Stromal cell of bone marrow (primary cell): ENCODE measurements around the gene RBMS3.

Source experiments
- DNase-seq: peaks from one replicate; pipeline ENCODE4 v3.0.0-alpha.2; 2012; ENCODE audit warnings: low read depth

Gene RBMS3

GRCh38 chr3:29679944-29680343 is 399.1 kb downstream of the RBMS3 start:
- DNase-seq, result no peak

DNA sequence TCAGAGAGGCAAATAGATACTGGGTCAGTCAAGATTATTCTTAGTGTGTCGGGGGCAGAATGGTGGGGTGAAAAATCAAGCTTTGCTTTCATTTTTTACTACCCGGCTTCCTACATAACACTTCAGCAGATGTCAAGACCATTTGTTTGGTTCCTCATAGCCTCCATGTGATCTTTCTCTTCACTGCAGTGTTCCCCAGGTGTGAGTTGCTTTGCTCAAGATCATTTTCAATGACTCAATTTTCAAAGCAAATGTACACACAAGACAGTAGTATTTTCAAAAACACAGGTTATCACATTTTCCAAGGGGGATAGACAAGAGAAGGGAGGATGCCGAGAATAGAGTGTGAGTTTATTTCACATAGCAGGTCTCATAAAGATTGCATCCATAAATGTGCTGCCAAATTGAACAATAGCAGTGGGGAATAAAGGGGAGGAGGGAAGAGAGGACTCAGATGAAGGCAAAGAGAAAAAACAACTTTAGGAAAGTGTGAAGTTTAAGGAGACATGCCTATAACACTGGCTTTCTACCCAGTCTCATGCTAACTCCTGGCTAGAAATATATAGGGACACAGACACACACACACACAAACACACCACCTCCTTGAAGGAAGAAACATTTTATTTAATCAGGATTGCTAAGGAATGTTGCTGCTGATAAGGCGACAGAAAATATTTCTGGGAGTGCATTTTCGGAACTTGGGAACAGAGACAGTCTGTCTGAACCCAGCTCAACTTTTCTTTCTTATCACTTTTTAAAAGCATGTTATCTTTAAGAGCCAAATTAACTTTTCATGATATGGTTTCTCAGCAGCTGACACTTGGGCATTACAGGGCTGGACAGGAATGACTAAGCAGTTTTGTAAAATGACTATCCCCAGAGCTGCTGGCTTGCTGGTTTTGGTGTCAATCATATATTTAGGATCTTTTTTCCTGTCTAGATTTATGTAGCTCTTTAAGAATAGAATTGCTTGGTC is 402.4 kb downstream of the RBMS3 start:
- peak; percentile 25 for DNase-seq

DNA sequence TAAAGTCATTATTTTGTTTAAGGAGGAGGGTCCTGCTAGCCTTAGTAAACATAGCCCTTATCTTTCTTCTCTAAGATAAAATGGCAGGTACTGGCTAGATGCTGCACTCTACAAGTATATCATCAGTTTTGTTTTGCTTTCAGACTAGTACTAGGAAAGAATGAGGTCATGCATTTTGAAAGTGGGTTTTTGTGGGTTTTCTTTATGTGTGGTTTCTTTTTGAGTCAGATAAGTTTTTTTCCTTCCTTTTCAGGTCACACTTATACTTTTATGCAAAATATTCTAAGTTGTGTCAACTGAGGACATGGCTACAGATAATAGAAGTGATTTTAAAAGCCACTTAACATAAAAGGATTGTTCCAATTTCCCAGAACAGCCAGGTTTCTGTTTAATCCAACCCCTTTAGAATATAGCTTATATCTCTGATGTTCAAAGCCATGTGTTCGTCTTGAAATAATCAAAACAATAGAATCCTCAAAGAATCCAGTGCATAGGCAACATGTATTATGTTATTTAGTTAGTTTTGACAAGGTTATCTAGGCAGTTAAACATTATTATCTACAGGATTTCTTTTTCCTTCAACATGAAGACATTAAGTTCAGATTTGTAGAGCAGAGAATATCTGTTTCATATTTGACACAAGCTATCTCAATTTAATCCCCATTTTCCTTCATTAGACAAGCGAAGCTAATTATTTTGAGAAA is 406.2 kb downstream of the RBMS3 start:
- peak; percentile 68 for DNase-seq

- DNase-seq, result no peak
These were observed 409.9 kb downstream of the RBMS3 start for GRCh38 chr3:29690686-29691353.

- no peak for DNase-seq
These were observed 413.0 kb downstream of the RBMS3 start for GRCh38 chr3:29693863-29694262.

DNA sequence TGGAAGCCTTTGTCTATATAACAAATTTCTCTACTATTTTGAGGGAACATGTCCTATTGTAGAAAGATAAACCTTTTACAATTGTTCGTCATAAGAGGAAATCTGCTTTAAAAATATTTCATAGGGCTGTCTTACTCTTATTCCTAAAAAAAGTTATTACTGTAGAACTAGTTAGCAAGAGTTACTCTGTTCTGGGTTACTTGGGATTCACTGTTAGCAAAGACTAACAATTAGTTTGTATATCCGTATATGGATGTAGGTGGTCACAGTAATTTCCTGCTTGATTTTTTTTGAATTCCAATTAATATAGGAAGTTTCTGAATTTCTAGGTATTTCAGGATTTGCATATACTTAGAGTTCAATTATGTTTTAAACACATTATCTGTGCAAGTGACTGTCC is 413.5 kb downstream of the RBMS3 start:
- DNase-seq, result no peak

- peak; percentile 42 for DNase-seq
These were observed 413.9 kb downstream of the RBMS3 start for GRCh38 chr3:29694783-29695182.

GRCh38 chr3:29695201-29695600 is 414.3 kb downstream of the RBMS3 start:
- DNase-seq, result no peak

DNA sequence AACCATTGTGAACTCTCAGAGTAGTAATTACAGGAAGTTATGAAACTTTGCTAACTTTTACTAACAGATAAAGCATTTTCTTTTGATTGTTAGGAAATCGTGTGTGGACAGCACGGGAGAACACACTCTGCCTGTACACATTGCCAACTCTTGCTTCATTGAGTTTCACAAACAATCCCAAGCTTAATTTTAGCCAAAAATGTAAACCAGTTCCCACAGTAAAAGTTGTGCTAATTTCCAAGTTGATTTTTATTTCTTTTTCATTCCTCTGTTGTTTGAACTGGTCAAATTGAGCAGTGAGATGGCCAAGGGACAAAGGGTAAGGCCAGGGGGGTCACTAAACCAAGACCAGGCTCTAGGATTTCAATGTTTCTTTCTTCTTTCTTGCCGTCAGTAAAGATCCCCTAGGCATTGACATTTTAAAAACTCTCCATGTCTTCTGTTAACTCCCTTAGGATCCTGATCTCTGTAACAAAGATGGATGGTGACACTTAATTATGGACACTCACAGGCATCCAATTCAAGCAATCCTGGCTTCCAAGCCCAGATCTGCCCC is 414.9 kb downstream of the RBMS3 start:
- peak; percentile 66 for DNase-seq

DNA sequence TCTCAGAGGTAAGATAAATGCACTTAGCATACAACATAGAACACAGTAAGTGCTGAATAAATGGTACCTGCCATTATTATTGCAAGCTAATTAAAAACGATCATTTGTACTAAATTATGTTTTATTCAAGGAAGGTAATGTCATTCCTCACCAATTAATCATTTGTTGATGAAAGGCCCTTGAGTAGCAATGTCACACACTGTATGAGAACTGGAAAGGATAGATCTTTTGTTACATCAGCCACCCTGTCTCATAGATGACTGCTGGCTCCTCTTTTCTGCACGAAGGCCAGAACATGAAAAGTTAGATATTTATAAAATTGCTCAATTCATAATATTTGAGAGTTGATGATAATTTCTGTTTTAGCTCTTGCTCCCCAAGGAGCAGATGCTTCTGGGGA is 415.4 kb downstream of the RBMS3 start:
- no peak for DNase-seq

DNA sequence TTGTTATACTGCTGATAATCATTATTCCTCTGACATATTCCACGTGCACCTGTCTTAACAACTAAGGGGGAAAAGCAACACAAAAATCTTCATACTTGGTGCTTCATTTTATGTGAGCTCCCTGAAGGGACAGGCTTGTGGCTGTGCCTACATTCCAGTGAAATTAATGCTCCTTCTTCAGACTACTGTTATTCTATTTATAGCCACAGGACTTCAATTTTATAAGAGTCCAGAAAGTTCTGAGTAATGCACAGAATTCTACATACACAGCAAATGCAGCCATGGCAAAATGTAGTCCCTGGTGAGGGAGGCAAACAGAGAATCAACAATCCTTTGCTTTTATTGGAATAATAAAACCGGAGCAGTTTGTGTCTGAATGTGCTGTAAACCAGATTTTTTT is 417.1 kb downstream of the RBMS3 start:
- DNase-seq, result peak; percentile 21

DNA sequence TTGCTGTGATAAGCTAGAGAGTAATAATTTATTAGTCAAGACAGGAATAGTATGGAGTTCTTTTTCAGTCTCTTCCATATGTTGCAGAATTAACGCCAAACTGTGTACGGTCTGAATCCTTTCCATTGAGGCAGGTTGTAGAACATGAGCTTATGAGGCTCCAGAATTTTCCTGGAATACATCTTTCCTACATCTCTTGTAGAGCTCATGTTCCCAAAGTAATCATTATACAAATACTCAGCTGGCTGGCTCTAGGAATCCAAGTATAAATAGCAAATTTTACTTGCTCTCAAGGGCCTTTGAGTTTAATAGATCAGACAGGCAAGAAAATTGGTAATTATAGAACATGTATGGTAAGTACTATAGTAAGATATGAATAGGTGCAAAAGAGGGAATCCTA is 419.4 kb downstream of the RBMS3 start:
- DNase-seq, result no peak

- no peak for DNase-seq
These were observed 420.6 kb downstream of the RBMS3 start for GRCh38 chr3:29701326-29701983.

GRCh38 chr3:29705906-29706844 is 425.3 kb downstream of the RBMS3 start:
- DNase-seq, result no peak

DNA sequence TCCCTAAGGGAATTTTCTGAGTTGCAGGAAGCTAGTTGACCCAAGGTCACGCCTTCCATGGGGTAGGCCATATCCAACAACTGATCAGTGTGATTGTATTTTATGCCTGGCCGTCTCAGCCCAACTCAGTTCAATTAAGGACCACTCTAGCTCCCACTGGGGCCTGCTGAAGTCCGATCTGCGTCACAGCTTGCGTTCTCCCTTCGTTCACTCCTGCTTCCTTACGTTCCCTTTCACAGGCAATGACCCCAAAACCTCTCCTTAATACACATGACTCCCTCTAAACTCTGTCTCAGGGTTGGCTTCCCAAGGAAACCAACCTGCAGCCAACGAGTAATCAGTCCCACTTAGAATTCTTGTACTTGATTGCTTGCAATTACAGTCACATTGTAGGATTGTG is 428.0 kb downstream of the RBMS3 start:
- no peak for DNase-seq

DNA sequence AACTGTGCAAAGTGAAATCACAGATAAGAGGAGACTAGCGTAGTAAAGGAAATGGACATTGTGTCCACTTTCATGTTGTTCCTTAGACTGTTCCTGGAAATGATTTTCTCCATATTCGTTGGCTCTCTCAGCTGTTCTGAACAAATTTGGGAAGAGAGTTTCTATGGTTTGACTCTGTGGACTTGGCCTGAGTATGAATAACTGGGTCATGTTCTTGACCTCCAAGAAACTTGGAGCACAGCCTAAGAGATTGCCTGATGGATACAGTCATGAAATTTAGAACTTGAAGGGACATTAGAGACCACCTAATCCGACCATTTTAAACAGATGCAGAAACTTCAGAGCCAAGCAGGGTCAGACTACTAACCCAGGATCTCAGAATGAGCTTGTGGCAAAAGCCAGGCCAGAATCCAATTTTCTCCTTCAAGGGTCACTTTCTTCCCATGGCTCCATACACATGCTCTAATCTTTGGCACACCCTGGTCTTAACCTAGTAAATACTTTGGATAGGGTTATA is 430.4 kb downstream of the RBMS3 start:
- no peak for DNase-seq

DNA sequence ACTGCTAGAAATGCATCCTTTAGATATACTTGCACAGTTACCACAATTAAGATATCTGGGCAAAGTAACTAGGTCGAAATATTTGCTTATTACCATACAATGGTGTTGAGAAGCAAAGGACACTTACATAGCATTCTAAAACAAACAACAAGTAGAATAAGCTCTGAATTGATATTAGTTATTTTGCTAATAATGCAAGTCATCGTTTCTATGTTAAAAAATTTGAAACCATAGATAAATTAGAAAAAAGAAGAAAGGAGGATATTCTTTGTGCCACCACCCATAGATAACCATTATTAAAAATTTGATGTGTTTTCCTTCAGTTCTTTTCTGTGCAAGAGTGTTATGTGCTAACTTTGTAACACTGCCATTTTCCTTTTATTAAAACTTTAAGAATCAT is 435.3 kb downstream of the RBMS3 start:
- no peak for DNase-seq

- DNase-seq, result no peak
These were observed 437.8 kb downstream of the RBMS3 start for GRCh38 chr3:29718661-29719065.

DNA sequence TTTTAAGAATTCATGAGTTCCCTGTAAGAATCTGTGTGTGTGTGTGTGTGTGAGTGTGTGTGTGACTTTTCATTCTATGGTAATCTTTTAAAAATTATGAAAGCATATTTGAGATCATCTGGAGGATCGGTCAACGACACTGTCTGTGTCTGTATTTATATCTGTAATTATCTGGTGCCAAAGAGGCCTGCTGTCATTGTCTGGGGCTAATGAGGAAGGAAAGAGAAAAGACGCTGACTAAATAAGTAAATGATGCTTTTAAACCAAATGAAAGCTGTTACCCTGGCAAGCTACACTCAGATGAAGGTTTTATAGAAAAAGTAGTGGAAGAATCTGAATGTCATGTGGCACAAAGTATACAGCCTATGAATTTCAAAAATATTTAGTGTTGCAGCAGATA is 439.8 kb downstream of the RBMS3 start:
- no peak for DNase-seq

DNA sequence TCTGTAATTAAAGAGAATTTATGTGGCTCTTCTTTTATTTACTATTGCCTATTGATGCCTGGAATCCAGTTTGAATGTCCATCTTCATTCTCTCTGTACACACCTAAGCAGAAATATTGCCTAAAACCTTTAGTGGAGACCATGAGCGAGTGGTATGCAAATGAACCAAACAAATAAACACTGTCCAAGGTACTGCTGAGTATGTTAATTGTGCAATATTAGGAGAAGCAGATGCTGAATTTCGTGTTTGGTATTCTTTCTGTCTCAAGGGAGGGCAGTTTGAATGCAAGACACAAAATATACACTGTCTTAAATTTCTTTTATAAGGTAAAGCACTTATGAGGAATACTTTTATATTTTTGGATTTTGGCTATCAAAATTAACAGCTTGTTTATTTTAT is 440.9 kb downstream of the RBMS3 start:
- DNase-seq, result no peak

GRCh38 chr3:29731050-29731449 is 450.2 kb downstream of the RBMS3 start:
- no peak for DNase-seq
